GM18870 (cell line): ENCODE measurements around the gene FXR2.

Source experiments
- ATAC-seq: cut with Tn5 transposase; IDR thresholded peaks from one replicate; pipeline ENCODE4 v1.9.1; 2021; ENCODE audit warnings: moderate library complexity; ENCODE audit not compliant: unreplicated experiment

The FXR2 gene

GRCh38 chr17:7573324-7574080 lies 41.2 kb downstream of the FXR2 start:
- no peak for ATAC-seq

- peak; percentile 90 for ATAC-seq
Measured at GRCh38 chr17:7572588-7573323, 41.9 kb downstream of the FXR2 start.

GRCh38 chr17:7572338-7572587 lies 42.4 kb downstream of the FXR2 start:
- no peak for ATAC-seq

- ATAC-seq, result no peak
Measured at GRCh38 chr17:7570351-7570750, 44.3 kb downstream of the FXR2 start.

GRCh38 chr17:7569571-7569970 lies 45.1 kb downstream of the FXR2 start:
- ATAC-seq, result no peak

- ATAC-seq, result no peak
Measured at GRCh38 chr17:7563115-7563869, 51.4 kb downstream of the FXR2 start.

- no peak for ATAC-seq
Measured at GRCh38 chr17:7562208-7562605, 52.5 kb downstream of the FXR2 start.

GRCh38 chr17:7561589-7562207 lies 53.0 kb downstream of the FXR2 start, which contains the start of gene SENP3:
Gene SENP3, plus strand, starts transcription at chr17:7561919. Its CDS starts 1,158 bp downstream, at chr17:7563077.
- no peak for ATAC-seq

- ATAC-seq, result peak; percentile 49
Measured at GRCh38 chr17:7561028-7561575, 53.6 kb downstream of the FXR2 start.

GRCh38 chr17:7560172-7561027 lies 54.3 kb downstream of the FXR2 start:
- no peak for ATAC-seq

- ATAC-seq, result no peak
Measured at GRCh38 chr17:7559320-7560171, 55.2 kb downstream of the FXR2 start.

- ATAC-seq, result no peak
Measured at GRCh38 chr17:7558544-7559319, 56.0 kb downstream of the FXR2 start, which contains the start of gene TNFSF13. Gene TNFSF13, plus strand, starts transcription at chr17:7558750. Its CDS starts 290 bp downstream, at chr17:7559040.

GRCh38 chr17:7557775-7558543 lies 56.7 kb downstream of the FXR2 start:
- no peak for ATAC-seq

- ATAC-seq, result no peak
Measured at GRCh38 chr17:7557147-7557764, 57.4 kb downstream of the FXR2 start.

GRCh38 chr17:7556627-7557026 lies 58.1 kb downstream of the FXR2 start:
- ATAC-seq, result no peak

GRCh38 chr17:7555320-7555948 lies 59.3 kb downstream of the FXR2 start:
- ATAC-seq, result no peak

GRCh38 chr17:7553356-7553755 lies 61.3 kb downstream of the FXR2 start:
- no peak for ATAC-seq
